Fibroblast of upper back skin (primary cell): ENCODE measurements around the gene ZNF566.

ENCODE experiments used
- DNase-seq: peaks from one replicate; pipeline ENCODE4 v3.0.0-alpha.2; 2013

ZNF566 gene

GRCh38 chr19:36436531-36436930 lies 52.8 kb downstream of the ZNF566 start:
- no peak for DNase-seq

- no peak for DNase-seq
Observed at GRCh38 chr19:36423925-36424324, 65.4 kb downstream of the ZNF566 start.

- no peak for DNase-seq
Observed at GRCh38 chr19:36421749-36422481, 67.4 kb downstream of the ZNF566 start.

GRCh38 chr19:36420961-36421748 lies 68.2 kb downstream of the ZNF566 start:
- peak; percentile 19 for DNase-seq

GRCh38 chr19:36418287-36419001 lies 70.9 kb downstream of the ZNF566 start, which contains the start of gene ZFP82:
TSS of gene ZFP82 (minus strand) at chr19:36418644. CDS start at chr19:36409789, 8,855 bp downstream.
- DNase-seq: peak; percentile 80

- DNase-seq: no peak
Observed at GRCh38 chr19:36417752-36418286, 71.5 kb downstream of the ZNF566 start.

GRCh38 chr19:36409841-36410240 lies 79.5 kb downstream of the ZNF566 start:
- no peak for DNase-seq

GRCh38 chr19:36408101-36408500 lies 81.3 kb downstream of the ZNF566 start:
- DNase-seq: no peak

- no peak for DNase-seq
Observed at GRCh38 chr19:36404498-36404897, 84.9 kb downstream of the ZNF566 start.

GRCh38 chr19:36401475-36401874 lies 87.9 kb downstream of the ZNF566 start:
- no peak for DNase-seq

- DNase-seq: no peak
Observed at GRCh38 chr19:36398571-36398970, 90.8 kb downstream of the ZNF566 start.
